Measurements from ENCODE around the gene EIF4G1.
A peak's percentile ranks its signal among the peaks of the same experiment; 100 is the strongest.

The EIF4G1 gene

DNA sequence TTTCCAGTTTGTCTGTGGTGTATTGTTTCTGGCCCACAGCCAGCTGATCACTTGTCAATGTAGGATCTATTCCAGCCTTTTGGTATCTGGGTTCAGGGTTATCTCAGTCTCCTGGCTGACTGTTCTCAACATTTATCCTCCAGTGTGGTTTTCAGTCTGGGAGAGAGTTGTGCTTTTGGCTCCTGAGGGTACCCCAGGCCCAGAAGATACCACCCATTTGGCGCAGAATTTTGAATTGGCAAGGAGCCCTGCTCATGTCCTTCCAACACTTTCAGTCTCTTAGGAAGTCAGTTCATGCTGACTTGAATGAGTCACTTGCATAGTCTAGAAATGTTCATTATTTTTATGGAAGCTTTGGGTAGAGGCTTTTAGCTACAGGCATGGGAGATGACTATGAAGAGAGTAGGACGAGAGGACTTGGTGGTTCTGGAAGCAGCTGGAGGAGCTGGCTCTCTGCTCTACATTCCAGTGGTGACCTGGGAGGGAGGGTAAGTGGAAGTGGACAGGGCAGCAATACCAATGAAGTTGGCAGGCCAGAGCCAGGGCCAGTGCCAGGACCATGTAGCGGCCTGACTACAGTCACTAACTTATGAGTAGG is 54.3 kb downstream of the EIF4G1 start:
- TF ChIP-seq, protein P1, sequence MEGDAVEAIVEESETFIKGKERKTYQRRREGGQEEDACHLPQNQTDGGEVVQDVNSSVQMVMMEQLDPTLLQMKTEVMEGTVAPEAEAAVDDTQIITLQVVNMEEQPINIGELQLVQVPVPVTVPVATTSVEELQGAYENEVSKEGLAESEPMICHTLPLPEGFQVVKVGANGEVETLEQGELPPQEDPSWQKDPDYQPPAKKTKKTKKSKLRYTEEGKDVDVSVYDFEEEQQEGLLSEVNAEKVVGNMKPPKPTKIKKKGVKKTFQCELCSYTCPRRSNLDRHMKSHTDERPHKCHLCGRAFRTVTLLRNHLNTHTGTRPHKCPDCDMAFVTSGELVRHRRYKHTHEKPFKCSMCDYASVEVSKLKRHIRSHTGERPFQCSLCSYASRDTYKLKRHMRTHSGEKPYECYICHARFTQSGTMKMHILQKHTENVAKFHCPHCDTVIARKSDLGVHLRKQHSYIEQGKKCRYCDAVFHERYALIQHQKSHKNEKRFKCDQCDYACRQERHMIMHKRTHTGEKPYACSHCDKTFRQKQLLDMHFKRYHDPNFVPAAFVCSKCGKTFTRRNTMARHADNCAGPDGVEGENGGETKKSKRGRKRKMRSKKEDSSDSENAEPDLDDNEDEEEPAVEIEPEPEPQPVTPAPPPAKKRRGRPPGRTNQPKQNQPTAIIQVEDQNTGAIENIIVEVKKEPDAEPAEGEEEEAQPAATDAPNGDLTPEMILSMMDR (IDR thresholded peaks at IDR 0.05; ENCODE audit: low read depth, low read length), result no peak
- TF ChIP-seq, protein P2, sequence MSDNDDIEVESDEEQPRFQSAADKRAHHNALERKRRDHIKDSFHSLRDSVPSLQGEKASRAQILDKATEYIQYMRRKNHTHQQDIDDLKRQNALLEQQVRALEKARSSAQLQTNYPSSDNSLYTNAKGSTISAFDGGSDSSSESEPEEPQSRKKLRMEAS (IDR thresholded peaks at IDR 0.05; ENCODE audit: low read depth, low read length), result no peak
- no peak for TF ChIP-seq POLR2A (IDR thresholded peaks at IDR 0.05; ENCODE audit: extremely low read depth, insufficient read length)
- TF ChIP-seq MYC (IDR thresholded peaks at IDR 0.05; ENCODE audit: low read depth, low read length), result no peak
- DNase-seq (ENCODE audit: low read depth), result no peak
- no peak overlapping the region for H3K4me3 ChIP-seq (ENCODE audit: low read depth, low read length)

DNA sequence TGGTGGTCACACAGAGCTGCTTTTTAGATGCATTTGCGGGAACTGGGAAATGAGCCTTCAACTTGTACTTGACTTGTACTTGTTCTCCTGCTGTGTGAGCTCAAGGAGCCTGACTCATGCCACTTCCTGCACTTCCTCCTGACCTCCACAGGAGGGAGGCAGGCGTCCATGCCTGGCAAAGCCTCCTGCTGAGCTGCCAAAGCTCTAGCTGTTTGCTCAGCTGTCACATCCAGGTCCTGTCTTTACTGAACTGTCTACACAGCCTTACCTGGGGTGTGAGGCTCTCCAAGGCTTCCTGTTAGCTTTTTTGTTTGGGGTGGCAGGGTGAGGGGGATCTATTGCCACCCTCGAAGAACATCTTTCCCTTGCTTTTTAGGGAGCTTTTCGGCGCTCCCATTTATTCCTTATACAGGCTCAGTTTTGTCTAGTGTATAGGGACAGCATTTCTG is 57.2 kb downstream of the EIF4G1 start:
- peak; percentile 89 for DNase-seq (ENCODE audit: low read depth)
- TF ChIP-seq, protein P1 (IDR thresholded peaks at IDR 0.05; ENCODE audit: low read depth, low read length), result peak; percentile 95
- TF ChIP-seq, protein P2 (IDR thresholded peaks at IDR 0.05; ENCODE audit: low read depth, low read length), result peak; percentile 76
- TF ChIP-seq POLR2A (IDR thresholded peaks at IDR 0.05; ENCODE audit: extremely low read depth, insufficient read length) (peak; percentile 20), MYC (IDR thresholded peaks at IDR 0.05; ENCODE audit: low read depth, low read length) (0 out of 2 replicates have a peak, but pooled peaks have one; percentile 27)
- H3K4me3 ChIP-seq (ENCODE audit: low read depth, low read length), result no peak overlapping the region

DNA sequence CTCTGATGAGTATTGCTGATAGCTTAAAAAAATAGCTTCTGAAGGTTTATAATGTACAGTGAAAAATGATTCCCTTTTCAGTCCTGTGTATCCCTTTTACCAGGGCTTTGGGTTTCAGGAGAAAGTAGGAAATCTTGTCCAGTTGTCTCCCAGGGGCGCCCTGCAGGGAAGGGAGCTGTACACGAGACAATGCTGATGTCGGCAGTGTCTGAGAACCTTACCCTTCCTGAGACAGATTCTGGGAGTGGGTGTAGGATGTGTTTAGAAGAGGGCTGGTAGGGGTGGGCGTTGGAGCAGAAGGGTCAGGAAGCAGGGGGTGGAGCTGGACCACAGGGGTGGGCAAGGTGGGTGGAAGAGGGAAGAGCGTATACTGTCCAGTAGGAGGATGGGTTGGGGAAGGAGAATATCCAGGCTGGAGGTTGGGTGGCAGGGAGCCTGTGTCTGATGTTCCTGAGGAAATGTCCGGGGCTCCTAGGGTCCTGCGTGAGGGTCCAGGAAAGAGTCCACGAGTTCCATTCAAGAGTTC is 58.0 kb downstream of the EIF4G1 start:
- no peak overlapping the region for H3K4me3 ChIP-seq (ENCODE audit: low read depth, low read length)
- TF ChIP-seq MYC (IDR thresholded peaks at IDR 0.05; ENCODE audit: low read depth, low read length) (no peak), POLR2A (IDR thresholded peaks at IDR 0.05; ENCODE audit: extremely low read depth, insufficient read length) (no peak)
- TF ChIP-seq, protein P2 (IDR thresholded peaks at IDR 0.05; ENCODE audit: low read depth, low read length), result no peak
- TF ChIP-seq, protein P1 (IDR thresholded peaks at IDR 0.05; ENCODE audit: low read depth, low read length), result no peak
- DNase-seq (ENCODE audit: low read depth), result no peak

DNA sequence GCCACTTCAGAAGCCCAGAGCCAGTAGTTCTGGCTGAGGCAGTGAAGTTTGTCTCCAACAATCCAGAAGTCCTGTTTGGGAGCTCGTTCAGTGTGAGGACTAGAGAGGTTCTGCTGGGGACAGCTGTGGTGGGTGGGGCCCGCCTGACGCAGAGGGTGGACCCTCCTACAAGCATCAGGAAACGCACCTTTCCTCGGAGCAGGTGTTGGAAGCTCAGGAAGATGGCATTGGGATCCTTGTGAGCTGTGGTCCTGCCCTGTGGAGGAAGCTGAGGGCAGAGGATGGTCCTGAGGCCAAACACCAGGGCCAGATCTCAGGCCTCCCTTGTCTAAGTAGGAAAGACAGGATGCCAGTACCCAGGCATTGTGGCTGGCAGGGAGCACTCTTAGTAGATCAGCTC is 58.5 kb downstream of the EIF4G1 start:
- TF ChIP-seq POLR2A (IDR thresholded peaks at IDR 0.05; ENCODE audit: extremely low read depth, insufficient read length), result no peak
- TF ChIP-seq, protein P2 (IDR thresholded peaks at IDR 0.05; ENCODE audit: low read depth, low read length), result no peak
- TF ChIP-seq, protein P1 (IDR thresholded peaks at IDR 0.05; ENCODE audit: low read depth, low read length), result no peak
- no peak for TF ChIP-seq MYC (IDR thresholded peaks at IDR 0.05; ENCODE audit: low read depth, low read length)
- no peak for DNase-seq (ENCODE audit: low read depth)
- no peak overlapping the region for H3K4me3 ChIP-seq (ENCODE audit: low read depth, low read length)

DNA sequence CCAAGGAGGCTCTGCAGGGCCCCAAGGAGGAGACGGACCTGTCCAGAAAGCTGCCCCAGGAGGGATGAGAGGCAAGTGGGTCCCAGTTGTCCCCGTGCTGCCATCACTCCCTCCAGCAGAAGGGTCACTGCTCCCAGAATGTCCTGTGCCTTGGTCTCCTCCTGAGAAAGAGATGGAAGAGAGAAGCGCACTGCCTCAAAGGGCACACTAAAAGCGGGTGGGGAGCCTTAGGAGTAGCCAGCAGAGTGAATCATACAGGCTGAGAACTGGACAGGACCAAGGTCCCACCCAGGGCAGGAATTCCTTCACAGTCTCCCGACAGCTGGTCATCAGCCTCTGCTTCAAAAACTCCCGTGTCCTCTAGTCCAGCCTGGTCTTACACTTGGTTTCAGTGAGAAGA is 59.0 kb downstream of the EIF4G1 start:
- H3K4me3 ChIP-seq (ENCODE audit: low read depth, low read length), result no peak overlapping the region
- TF ChIP-seq, protein P2 (IDR thresholded peaks at IDR 0.05; ENCODE audit: low read depth, low read length), result no peak
- no peak for TF ChIP-seq POLR2A (IDR thresholded peaks at IDR 0.05; ENCODE audit: extremely low read depth, insufficient read length)
- TF ChIP-seq MYC (IDR thresholded peaks at IDR 0.05; ENCODE audit: low read depth, low read length), result no peak
- TF ChIP-seq, protein P1 (IDR thresholded peaks at IDR 0.05; ENCODE audit: low read depth, low read length), result no peak
- no peak for DNase-seq (ENCODE audit: low read depth)
